Gastroesophageal sphincter (tissue), 4 donors: ENCODE data around the gene SGMS2. TPM values are rescaled to one million over a fixed set of nuclear protein-coding genes. Genes with fewer than 3 reads are reported as not detected.
"Not testable (repeated sequence)": the region's sequence is repeated elsewhere in the genome, so short reads cannot be mapped to it uniquely, and the experiment has no call there.

Experiments used
- ATAC-seq: fragments of 150-250 bp; one replicate; pipeline ENCODE4 v1.9.1; 2016; ENCODE audit warnings: mild to moderate bottlenecking, moderate library complexity
- H3K27ac ChIP-seq, 4 donors: fragments of 200-600 bp; sonication (generic) in 3 of 4; 1 replicate in 3 of 4; 2 replicates in 1 of 4; pipeline ENCODE4 v1.5.1; 2016 to 2019
- H3K27me3 ChIP-seq: fragments of 200-600 bp; sonication (generic); one replicate; pipeline ENCODE4 v1.5.1; 2019
- H3K36me3 ChIP-seq, 2 donors: fragments of 200-600 bp; sonication (generic); one replicate each; pipeline ENCODE4 v1.5.1; 2019; ENCODE audit warnings: control low read depth in 1 of 2
- H3K4me1 ChIP-seq, 3 donors: fragments of 200-600 bp; sonication (generic); 1 replicate in 2 of 3; 2 replicates in 1 of 3; pipeline ENCODE4 v1.5.1; 2016 to 2019; ENCODE audit warnings: control low read depth in 2 of 3
- H3K4me3 ChIP-seq, 2 donors: fragments of 200-600 bp; sonication (generic); one replicate each; pipeline ENCODE4 v1.5.1; 2019; ENCODE audit warnings: mild to moderate bottlenecking in 1 of 2, moderate library complexity in 1 of 2
- H3K9me3 ChIP-seq, 3 donors: fragments of 200-600 bp; sonication (generic); one replicate each; pipeline ENCODE4 v1.5.1; 2017 to 2019; ENCODE audit warnings: control low read depth in 2 of 3
- CTCF ChIP-seq, 4 experiments: fragments of 200-600 bp in 2 of 4; fragments of 450-650 bp in 2 of 4; sonication (generic) in 1 of 4; IDR thresholded peaks; one replicate each; pipeline ENCODE4 v1.5.1; 2017 to 2019; ENCODE audit warnings: antibody characterized with exemption in 4 of 4, mild to moderate bottlenecking in 2 of 4, moderate library complexity in 2 of 4
- EP300 ChIP-seq: sonication (generic); formaldehyde crosslinking; IDR thresholded peaks from one replicate; pipeline ENCODE4 v1.6.1; 2017; ENCODE audit warnings: antibody characterized with exemption, mild to moderate bottlenecking
- POLR2A ChIP-seq, 2 donors: fragments of 450-650 bp; IDR thresholded peaks; one replicate each; pipeline ENCODE4 v1.6.1; 2017; ENCODE audit warnings: antibody characterized with exemption in 2 of 2, mild to moderate bottlenecking in 2 of 2, moderate library complexity in 1 of 2
- POLR2AphosphoS5 ChIP-seq: sonication (generic); formaldehyde crosslinking; IDR thresholded peaks from one replicate; pipeline ENCODE4 v1.6.1; 2017; ENCODE audit warnings: antibody characterized with exemption
- WGBS, 2 donors: methylation state at CpG; one replicate each; pipeline ENCODE4 v1.1.5; 2018; ENCODE audit warnings: low coverage in 1 of 2; 5-methylcytosine and 5-hydroxymethylcytosine counted together
- total RNA-seq, 4 donors: library from RNA; depleted of rRNA; stranded (reverse); fragments of >200 nt; gene quantifications; one replicate each; pipeline ENCODE4 v1.1.0, GENCODE V29; 2016

The SGMS2 gene
- total RNA-seq, 4 donors from 2014 or later, result 170 to 499 (median 277) TPM

- Histone ChIP-seq H3K36me3 (peaks cover 0 to 43% of the 10 kb centered on the region in 2 donors), H3K27ac (no peak overlapping the region), H3K4me1 (peaks cover 0 to 10% (median 0%) of the 10 kb centered on the region in 3 donors), H3K9me3 (no peaks in the 10 kb centered on the region), H3K4me3 (no peak overlapping the region), H3K27me3 (no peaks in the 10 kb centered on the region)
- peak; percentile 79 for ATAC-seq
- WGBS, 2 donors, result 10 to 13% methylated on average over 2 of the region's 2 CpGs
- TF ChIP-seq POLR2AphosphoS5 (peak; percentile 37), POLR2A (IDR thresholded peaks at IDR 0.05) (no peak), CTCF (IDR thresholded peaks at IDR 0.05) (peak; percentile 80 to 93 (median 86)), EP300 (no peak)
Observed at GRCh38 chr4:107913283-107913899, 88.7 kb downstream of the SGMS2 start.

- Histone ChIP-seq H3K9me3 (peaks cover 0 to 12% (median 3%) of the 10 kb centered on the region in 3 donors), H3K4me3 (no peak overlapping the region), H3K27ac (no peak overlapping the region), H3K4me1 (peaks cover 0 to 10% (median 0%) of the 10 kb centered on the region in 3 donors), H3K36me3 (peaks cover 0 to 25% of the 10 kb centered on the region in 2 donors), H3K27me3 (no peaks in the 10 kb centered on the region)
- ATAC-seq, result no peak
- no peak for TF ChIP-seq POLR2AphosphoS5
- TF ChIP-seq POLR2A (IDR thresholded peaks at IDR 0.05), result no peak
- WGBS, 2 donors, result 80 to 92% methylated on average over 1 of the region's 1 CpG
Observed at GRCh38 chr4:107915220-107915619, 90.5 kb downstream of the SGMS2 start.

GRCh38 chr4:107916623-107917022 is 91.9 kb downstream of the SGMS2 start:
- no peak for ATAC-seq
- Histone ChIP-seq H3K27ac (no peak overlapping the region), H3K4me1 (peaks cover 0 to 10% (median 0%) of the 10 kb centered on the region in 3 donors), H3K9me3 (peaks cover 0 to 23% (median 4%) of the 10 kb centered on the region in 3 donors), H3K36me3 (peaks cover 0 to 14% of the 10 kb centered on the region in 2 donors), H3K4me3 (no peak overlapping the region), H3K27me3 (no peaks in the 10 kb centered on the region)
- TF ChIP-seq POLR2A (IDR thresholded peaks at IDR 0.05) (no peak), EP300 (no peak), CTCF (IDR thresholded peaks at IDR 0.05) (no peak), POLR2AphosphoS5 (no peak)

GRCh38 chr4:107917500-107917899 is 92.8 kb downstream of the SGMS2 start:
- H3K4me1 ChIP-seq, result peaks cover 0 to 10% (median 0%) of the 10 kb centered on the region in 3 donors
- H3K27ac ChIP-seq, result no peak overlapping the region
- peaks cover 0 to 23% (median 4%) of the 10 kb centered on the region in 3 donors for H3K9me3 ChIP-seq
- no peaks in the 10 kb centered on the region for H3K27me3 ChIP-seq
- no peak for ATAC-seq
- H3K36me3 ChIP-seq, result peaks cover 0 to 14% of the 10 kb centered on the region in 2 donors
- H3K4me3 ChIP-seq, result no peak overlapping the region
- 90 to 91% methylated on average over 1 to 2 of the region's 2 CpGs for WGBS, 2 donors
- no peak for TF ChIP-seq EP300
- no peak for TF ChIP-seq POLR2A (IDR thresholded peaks at IDR 0.05)
- TF ChIP-seq POLR2AphosphoS5, result no peak
- TF ChIP-seq CTCF (IDR thresholded peaks at IDR 0.05), result no peak

GRCh38 chr4:107922486-107923473 is 98.0 kb downstream of the SGMS2 start:
- WGBS, 2 donors, result 80% methylated on average over 3 to 4 of the region's 4 CpGs
- Histone ChIP-seq H3K9me3 (peaks cover 0 to 23% (median 4%) of the 10 kb centered on the region in 3 donors), H3K4me1 (no peaks in the 10 kb centered on the region), H3K4me3 (no peak overlapping the region), H3K27ac (no peak overlapping the region), H3K36me3 (no peaks in the 10 kb centered on the region), H3K27me3 (no peaks in the 10 kb centered on the region)
- TF ChIP-seq CTCF (IDR thresholded peaks at IDR 0.05) (no peak), POLR2AphosphoS5 (no peak), POLR2A (IDR thresholded peaks at IDR 0.05) (no peak), EP300 (no peak)
- no peak for ATAC-seq

- H3K27ac ChIP-seq, H3K4me1 ChIP-seq, H3K4me3 ChIP-seq, H3K27me3 ChIP-seq, H3K36me3 ChIP-seq, ATAC-seq, H3K9me3 ChIP-seq: not testable (repeated sequence)
Observed at GRCh38 chr4:107925713-107926112, 101.0 kb downstream of the SGMS2 start.

- not testable (repeated sequence) for H3K36me3 ChIP-seq, H3K9me3 ChIP-seq, H3K27ac ChIP-seq, H3K27me3 ChIP-seq, H3K4me3 ChIP-seq, ATAC-seq, H3K4me1 ChIP-seq
- 50 to 86% methylated on average over 1 to 4 of the region's 4 CpGs for WGBS, 2 donors
Observed at GRCh38 chr4:107926875-107927274, 102.1 kb downstream of the SGMS2 start.
